H9 (cell line): ENCODE data around the gene TAOK1. TPM values are rescaled to one million over a fixed set of nuclear protein-coding genes. Genes with fewer than 3 reads are reported as not detected.

Source experiments
- DNase-seq: peaks from one replicate; pipeline ENCODE4 v3.0.0-alpha.2; 2017
- H2AFZ ChIP-seq: one replicate; pipeline ENCODE4 v1.6.1; 2013; ENCODE audit warnings: mild to moderate bottlenecking, low read length, control low read depth, moderate library complexity
- H2AK5ac ChIP-seq: 2 replicates; pipeline ENCODE4 v1.6.1; 2013; ENCODE audit warnings: low read length, control low read depth, mixed read lengths; ENCODE audit not compliant: insufficient read length
- H2BK120ac ChIP-seq: one replicate; pipeline ENCODE4 v1.6.1; 2013; ENCODE audit warnings: low read depth, mild to moderate bottlenecking, low read length, control low read depth, inconsistent platforms; ENCODE audit not compliant: poor library complexity, severe bottlenecking
- H2BK12ac ChIP-seq: 2 replicates; pipeline ENCODE4 v1.6.1; 2013; ENCODE audit warnings: low read length, control low read depth, mixed read lengths, low read depth; ENCODE audit not compliant: insufficient read length
- H2BK15ac ChIP-seq: 2 replicates; pipeline ENCODE4 v1.6.1; 2013; ENCODE audit warnings: low read depth, low read length, control low read depth
- H2BK20ac ChIP-seq: one replicate; pipeline ENCODE4 v1.6.1; 2013; ENCODE audit warnings: low read depth, mild to moderate bottlenecking, low read length, control low read depth, inconsistent platforms; ENCODE audit not compliant: poor library complexity, severe bottlenecking
- H2BK5ac ChIP-seq: 2 replicates; pipeline ENCODE4 v1.6.1; 2013; ENCODE audit warnings: low read length, control low read depth, mixed read lengths; ENCODE audit not compliant: insufficient read length
- H3K14ac ChIP-seq: 2 replicates; pipeline ENCODE4 v1.6.1; 2013; ENCODE audit warnings: low read length, control low read depth; ENCODE audit not compliant: insufficient read depth
- H3K18ac ChIP-seq: 2 replicates; pipeline ENCODE4 v1.6.1; 2013; ENCODE audit warnings: low read depth, mild to moderate bottlenecking, mixed read lengths, low read length, control low read depth; ENCODE audit not compliant: insufficient read length
- H3K23ac ChIP-seq: 2 replicates; pipeline ENCODE4 v1.6.1; 2013; ENCODE audit warnings: low read length, control low read depth, mixed read lengths, low read depth; ENCODE audit not compliant: insufficient read length
- H3K23me2 ChIP-seq: 2 replicates; pipeline ENCODE4 v1.6.1; 2013; ENCODE audit warnings: low read depth, mild to moderate bottlenecking, mixed read lengths, low read length, control low read depth; ENCODE audit not compliant: insufficient read length, poor library complexity, severe bottlenecking
- H3K27ac ChIP-seq: 2 replicates; pipeline ENCODE4 v1.5.1; 2013; ENCODE audit warnings: low read length, control low read depth, mixed read lengths, low read depth; ENCODE audit not compliant: insufficient read length
- H3K27me3 ChIP-seq: 2 replicates; pipeline ENCODE4 v1.6.1; 2013; ENCODE audit warnings: low read length, control low read depth, inconsistent platforms; ENCODE audit not compliant: insufficient read depth
- H3K4ac ChIP-seq: 2 replicates; pipeline ENCODE4 v1.6.1; 2013; ENCODE audit warnings: low read depth, mild to moderate bottlenecking, control low read depth, inconsistent platforms, low read length, moderate library complexity
- H3K4me1 ChIP-seq: 2 replicates; pipeline ENCODE4 v1.6.1; 2013; ENCODE audit warnings: low read length, control low read depth, inconsistent platforms; ENCODE audit not compliant: insufficient read depth
- H3K4me2 ChIP-seq: 2 replicates; pipeline ENCODE4 v1.6.1; 2013; ENCODE audit warnings: low read length, control low read depth, mixed read lengths; ENCODE audit not compliant: insufficient read length, insufficient read depth
- H3K56ac ChIP-seq: 2 replicates; pipeline ENCODE4 v1.6.1; 2013; ENCODE audit warnings: low read depth, mild to moderate bottlenecking, mixed read lengths, low read length, control low read depth; ENCODE audit not compliant: insufficient read length
- H3K79me1 ChIP-seq: 2 replicates; pipeline ENCODE4 v1.6.1; 2013; ENCODE audit warnings: low read depth, mild to moderate bottlenecking, moderate library complexity, low read length, control low read depth, inconsistent platforms; ENCODE audit not compliant: insufficient read depth, poor library complexity, severe bottlenecking
- H3K79me2 ChIP-seq: 2 replicates; pipeline ENCODE4 v1.6.1; 2013; ENCODE audit warnings: low read length, control low read depth, inconsistent platforms; ENCODE audit not compliant: insufficient read depth
- H3K9ac ChIP-seq: 2 replicates; pipeline ENCODE4 v1.6.1; 2013; ENCODE audit warnings: low read length, control low read depth, mixed read lengths; ENCODE audit not compliant: insufficient read length; ENCODE audit errors: extremely low read depth
- H3K9me3 ChIP-seq: one replicate; pipeline ENCODE4 v1.6.1; 2013; ENCODE audit warnings: low read depth, low read length, inconsistent platforms; ENCODE audit not compliant: control insufficient read depth
- H3T11ph ChIP-seq: one replicate; pipeline ENCODE4 v1.6.1; 2013; ENCODE audit warnings: mild to moderate bottlenecking, low read length, control low read depth, inconsistent platforms
- H4K20me1 ChIP-seq: one replicate; pipeline ENCODE4 v1.6.1; 2013; ENCODE audit not compliant: control insufficient read depth, insufficient read length, insufficient read depth
- H4K5ac ChIP-seq: 2 replicates; pipeline ENCODE4 v1.6.1; 2013; ENCODE audit warnings: low read depth, mild to moderate bottlenecking, mixed read lengths, low read length, control low read depth; ENCODE audit not compliant: insufficient read length
- H4K8ac ChIP-seq: replicated peaks from 2 replicates; pipeline ENCODE4 v1.6.1; 2013; ENCODE audit warnings: low read length, control low read depth, mixed read lengths, low read depth; ENCODE audit not compliant: insufficient read length
- H4K91ac ChIP-seq: 2 replicates; pipeline ENCODE4 v1.6.1; 2013; ENCODE audit warnings: low read depth, mild to moderate bottlenecking, moderate library complexity, mixed read lengths, low read length, control low read depth; ENCODE audit not compliant: insufficient read length
- H3K27ac Mint-ChIP-seq, 3 experiments: 2 replicates in 2 of 3; 3 replicates in 1 of 3; pipeline ENCODE4 v1.8.0; 2020 to 2021; ENCODE audit warnings: mixed read lengths in 3 of 3, mild to moderate bottlenecking in 1 of 3, moderate library complexity in 1 of 3
- H3K27me3 Mint-ChIP-seq: 2 replicates; pipeline ENCODE4 v1.8.0; 2021; ENCODE audit warnings: low read depth, mild to moderate bottlenecking, moderate library complexity, mixed read lengths
- H3K36me3 Mint-ChIP-seq, 3 experiments: 2 replicates in 2 of 3; 3 replicates in 1 of 3; pipeline ENCODE4 v1.8.0; 2020 to 2021; ENCODE audit warnings: low read depth in 3 of 3, mixed read lengths in 3 of 3; ENCODE audit not compliant: insufficient read depth in 1 of 3
- H3K4me1 Mint-ChIP-seq, 2 experiments: 2 replicates each; pipeline ENCODE4 v1.8.0; 2020; ENCODE audit warnings: mixed read lengths in 2 of 2
- H3K4me3 Mint-ChIP-seq, 2 experiments: 2 replicates in 1 of 2; 3 replicates in 1 of 2; pipeline ENCODE4 v1.8.0; 2020 to 2021; ENCODE audit warnings: mild to moderate bottlenecking in 2 of 2, mixed read lengths in 2 of 2, moderate library complexity in 1 of 2
- H3K9me3 Mint-ChIP-seq, 2 experiments: 2 replicates in 1 of 2; 3 replicates in 1 of 2; pipeline ENCODE4 v1.8.0; 2020; ENCODE audit warnings: mild to moderate bottlenecking in 2 of 2, mixed read lengths in 2 of 2, moderate library complexity in 1 of 2
- CTCF ChIP-seq: fragments of 200-600 bp; sonication (generic); conservative IDR thresholded peaks from 3 replicates; pipeline ENCODE4 v1.8.0; 2021; ENCODE audit warnings: antibody characterized with exemption, mild to moderate bottlenecking
- WGBS: extraction: QIAGEN DNeasy Blood & Tissue Kit; methylation state at CpG from one replicate; pipeline ENCODE4 v1.1.7; 2013; ENCODE audit warnings: missing lambda C conversion rate, low lambda C conversion rate, mixed read lengths; ENCODE audit not compliant: insufficient read length; ENCODE audit errors: extremely low coverage; 5-methylcytosine and 5-hydroxymethylcytosine counted together
- total RNA-seq: library from RNA; stranded (reverse); gene quantifications from 2 replicates; pipeline ENCODE4 v1.2.1, GENCODE V29; 2021

TAOK1 gene
- total RNA-seq, 1 experiment from 2014 or later, result 93.0 TPM

- H3K27ac Mint-ChIP-seq, result peak overlapping the region; percentile 7 to 59 (median 30); a peak in 3 of 7 replicates
- H2BK12ac ChIP-seq, result no peak overlapping the region
- no peak overlapping the region for H2BK15ac ChIP-seq
- H3K4ac ChIP-seq, result no peak overlapping the region
- H2BK5ac ChIP-seq, result no peak overlapping the region
- H3K9ac ChIP-seq, result no peak overlapping the region
- H4K8ac ChIP-seq, result no peak overlapping the region
- no peak overlapping the region for H3K27ac ChIP-seq
- no peaks in the 10 kb centered on the region for H4K20me1 ChIP-seq
- WGBS, result no CpG with 5 or more reads among the region's 4 CpGs
- no peaks in the 10 kb centered on the region for H3K23me2 ChIP-seq
- H3K79me2 ChIP-seq, result peaks cover 14% of the 10 kb centered on the region; the same call in 1 of the 2 replicates
- H3K4me1 Mint-ChIP-seq, result peaks cover 15 to 16% of the 10 kb centered on the region in 2 experiments
- no peak overlapping the region for H4K5ac ChIP-seq
- no peak overlapping the region for H3T11ph ChIP-seq
- no peak overlapping the region for H3K23ac ChIP-seq
- H3K4me3 Mint-ChIP-seq, result no peak overlapping the region; a peak in 1 of 5 replicates
- H3K9me3 Mint-ChIP-seq, result peaks cover 0 to 6% of the 10 kb centered on the region in 2 experiments; a peak in 3 of 5 replicates
- no peak for DNase-seq
- H2AK5ac ChIP-seq, result no peak overlapping the region
- H3K79me1 ChIP-seq, result peaks cover 11% of the 10 kb centered on the region
- H2BK20ac ChIP-seq, result no peak overlapping the region
- no peaks in the 10 kb centered on the region for H3K27me3 ChIP-seq
- no peaks in the 10 kb centered on the region for H3K9me3 ChIP-seq
- H3K56ac ChIP-seq, result no peak overlapping the region
- H3K36me3 Mint-ChIP-seq, result peaks cover 6 to 19% (median 19%) of the 10 kb centered on the region in 3 experiments; a peak in 6 of 7 replicates
- no peak overlapping the region for H2BK120ac ChIP-seq
- no peak overlapping the region for H3K4me2 ChIP-seq
- H4K91ac ChIP-seq, result no peak overlapping the region
- H3K27me3 Mint-ChIP-seq, result no peaks in the 10 kb centered on the region; the same call in 1 of the 2 replicates
- TF ChIP-seq CTCF, result no peak
- peaks cover 3% of the 10 kb centered on the region; the same call in 1 of the 2 replicates for H3K4me1 ChIP-seq
- no peak overlapping the region for H3K18ac ChIP-seq
- no peak overlapping the region for H3K14ac ChIP-seq
- H2AFZ ChIP-seq, result no peak overlapping the region
These were observed 43.4 kb downstream of the TAOK1 start for GRCh38 chr17:29433541-29433940.
